Left ventricle myocardium superior (tissue), 1 donor: ENCODE results near the gene LDLRAD4. TPM values are rescaled to one million over a fixed set of nuclear protein-coding genes. Genes with fewer than 3 reads are reported as not detected.
"Not testable (repeated sequence)": the region's sequence is repeated elsewhere in the genome, so short reads cannot be mapped to it uniquely, and the experiment has no call there.

Source experiments
- ATAC-seq: fragments of 200-7000 bp; cut with Tn5 transposase; one replicate; pipeline ENCODE4 v1.9.1; 2020; ENCODE audit warnings: mild to moderate bottlenecking, moderate library complexity
- DNase-seq: peaks from one replicate; pipeline ENCODE4 v3.0.0-alpha.2; 2020
- intact Hi-C: fragments of 100-400 bp; cut with micrococcal nuclease; formaldehyde crosslinking; loops from one replicate; pipeline ENCODE4 v1.11.0; 2022
- total RNA-seq: library from RNA; stranded (reverse); fragmentation: NEBNext Ultra II Directional; extraction: Animal tissue kit (Norgen Biotek cat#: 25700); gene quantifications from one replicate; pipeline ENCODE4 v1.2.1, GENCODE V29; 2021
- donor health status: DM: no; HTN: yes; CAD: no; lungs with severe emphysema.

The LDLRAD4 gene
- total RNA-seq, 1 donor from 2014 or later = 26.0 TPM

DNA sequence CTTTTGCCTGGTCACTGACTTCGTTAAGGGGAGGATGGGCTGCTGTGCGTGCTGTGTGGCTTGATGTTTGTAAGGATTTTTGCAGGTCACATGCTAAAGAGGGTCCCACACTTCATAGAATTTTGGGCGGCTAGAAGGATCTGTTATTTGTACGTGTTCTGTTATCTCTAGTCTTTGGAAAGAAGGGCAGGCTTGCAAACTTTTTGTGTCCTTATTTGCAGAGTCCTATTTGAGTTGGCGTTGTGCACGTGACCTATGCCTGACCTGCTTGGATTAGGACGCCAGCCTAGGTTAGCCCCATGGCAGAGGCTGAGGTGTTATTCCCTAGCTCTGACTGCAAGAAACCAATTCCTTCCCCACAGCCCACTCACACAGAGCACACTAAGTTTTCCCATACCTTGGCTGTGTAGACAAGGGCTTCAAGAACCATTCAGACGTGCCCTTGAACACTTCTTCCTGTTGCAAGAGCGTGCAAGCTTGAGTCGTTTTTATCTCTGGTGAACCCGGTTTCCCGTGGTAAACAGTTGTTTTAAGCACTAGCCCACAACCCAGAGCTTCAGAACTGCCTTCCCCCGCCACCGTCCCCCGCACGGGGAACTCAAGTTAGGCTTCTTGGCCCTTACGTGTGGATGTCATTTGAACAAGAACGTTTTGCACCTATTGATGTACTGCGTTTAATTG lies 94.6 kb downstream of the LDLRAD4 start:
- ATAC-seq (no peak), DNase-seq (no peak)
- intact Hi-C loops = no loop called here

DNA sequence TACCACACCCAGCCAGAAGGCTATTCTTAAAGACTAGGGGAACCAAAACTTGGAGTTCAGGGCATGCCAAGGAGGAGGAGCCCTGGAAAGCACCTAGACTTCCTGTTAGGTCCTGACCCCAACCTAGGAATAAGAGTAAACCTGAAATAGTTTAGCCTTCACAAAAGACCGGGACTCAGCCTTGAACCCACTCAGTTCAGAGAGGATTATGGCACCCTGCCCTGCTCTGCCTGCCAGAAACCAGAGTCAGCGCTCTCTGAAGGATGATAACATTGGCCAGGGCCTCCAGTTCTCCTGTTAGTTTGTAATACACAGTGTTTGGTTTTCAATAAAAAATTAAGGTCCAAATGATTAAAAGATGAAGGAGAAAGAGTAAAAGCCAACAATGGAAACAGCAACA lies 96.4 kb downstream of the LDLRAD4 start:
- DNase-seq = no peak
- no peak for ATAC-seq
- intact Hi-C loops = no loop called here

DNA sequence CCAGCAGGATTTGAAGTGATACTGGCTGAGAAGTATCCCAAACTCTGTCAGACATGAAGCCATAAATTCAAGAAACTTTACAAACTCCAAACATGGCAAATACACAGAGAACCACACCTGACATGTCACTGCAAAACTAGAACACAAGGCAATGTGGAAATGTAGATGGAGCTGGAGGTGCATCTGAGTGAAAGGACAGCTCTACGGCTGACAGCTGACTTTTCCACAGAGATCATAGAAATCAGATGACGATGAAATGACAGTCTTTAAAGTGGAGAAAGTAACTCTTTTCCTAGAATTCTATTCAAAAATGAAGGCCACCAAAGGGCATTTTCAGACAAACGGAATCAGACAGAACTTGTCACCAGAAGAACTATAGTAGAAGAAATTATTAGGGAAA lies 97.5 kb downstream of the LDLRAD4 start:
- DNase-seq (no peak), ATAC-seq (no peak)
- intact Hi-C loops = no loop called here

DNA sequence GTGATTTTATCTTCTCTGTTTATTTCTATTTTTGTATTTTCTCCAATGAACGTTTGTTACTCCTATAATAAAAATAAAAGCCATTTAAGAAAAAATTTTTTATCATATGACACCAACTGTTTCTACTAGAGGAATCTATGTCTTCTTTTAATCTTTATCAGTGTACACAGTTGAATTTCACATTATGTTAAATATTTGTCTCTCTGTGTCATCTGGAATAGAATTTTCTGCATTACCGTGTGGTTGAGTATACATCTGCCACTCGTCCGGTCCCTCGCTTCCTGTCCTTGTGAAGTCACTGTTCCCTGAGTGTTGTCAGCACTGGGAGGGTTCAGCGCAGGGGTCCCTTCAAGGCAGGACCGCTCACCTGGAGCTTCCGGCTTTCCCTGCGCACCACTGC lies 99.2 kb downstream of the LDLRAD4 start:
- no peak for DNase-seq
- no peak for ATAC-seq
- intact Hi-C loops = no loop called here

DNA sequence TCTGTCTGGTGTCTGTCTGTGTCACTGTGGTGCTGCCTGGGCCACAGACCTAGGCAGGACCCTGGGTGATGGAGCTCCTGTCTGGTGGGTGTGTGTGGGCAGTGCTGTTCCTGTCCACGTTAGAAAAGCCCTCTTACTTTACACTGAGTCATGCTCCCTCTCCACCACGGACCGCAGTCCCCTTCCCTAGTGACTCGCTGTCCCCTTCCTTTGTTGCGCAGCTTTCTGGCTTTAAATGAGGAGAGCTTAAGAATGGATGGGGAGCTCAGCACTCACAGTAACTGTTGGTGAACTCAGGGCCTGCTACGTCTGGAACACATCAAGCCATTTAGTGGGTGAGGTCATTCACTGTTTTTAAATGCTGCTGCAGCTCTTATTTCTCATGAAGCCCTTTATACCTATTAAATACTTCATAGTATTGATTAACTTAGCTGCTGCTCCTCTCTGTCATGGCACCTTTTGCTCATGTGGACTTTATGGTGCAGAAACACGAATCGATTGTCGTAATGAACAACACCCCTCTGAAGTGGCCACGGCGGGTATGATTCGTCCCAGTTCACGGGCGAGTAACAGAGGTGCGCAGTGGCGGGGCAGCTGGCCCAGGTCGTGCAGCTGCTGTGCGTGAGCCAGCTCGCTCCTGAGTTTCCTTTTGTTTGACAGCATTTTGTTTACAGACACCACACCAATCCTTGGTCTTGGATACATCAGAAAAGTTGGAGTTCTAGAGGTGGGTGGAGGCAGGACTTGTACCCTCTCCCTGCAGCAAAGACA lies 100.4 kb downstream of the LDLRAD4 start:
- ATAC-seq (peak; percentile 74), DNase-seq (no peak)
- intact Hi-C loops = no loop called here

DNA sequence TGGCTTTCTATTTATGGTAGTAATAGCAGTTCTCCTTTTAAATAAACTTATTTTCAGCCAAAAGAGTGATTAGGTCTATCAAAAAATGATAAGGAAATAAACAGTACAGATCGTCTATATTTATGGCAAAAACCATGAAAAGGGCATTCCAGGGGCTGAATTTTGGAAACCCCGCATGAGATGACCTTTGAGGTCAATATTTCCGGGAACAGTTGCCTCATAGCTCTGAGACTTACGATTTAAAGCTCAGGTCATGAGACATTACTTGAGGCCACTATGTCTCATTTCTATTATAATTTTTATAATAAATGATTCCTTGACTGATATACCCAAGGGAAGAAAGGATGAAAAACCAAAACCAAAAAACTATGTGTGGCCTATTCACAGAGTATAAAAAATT lies 101.1 kb downstream of the LDLRAD4 start:
- no peak for ATAC-seq
- DNase-seq = no peak
- intact Hi-C loops = no loop called here

DNA sequence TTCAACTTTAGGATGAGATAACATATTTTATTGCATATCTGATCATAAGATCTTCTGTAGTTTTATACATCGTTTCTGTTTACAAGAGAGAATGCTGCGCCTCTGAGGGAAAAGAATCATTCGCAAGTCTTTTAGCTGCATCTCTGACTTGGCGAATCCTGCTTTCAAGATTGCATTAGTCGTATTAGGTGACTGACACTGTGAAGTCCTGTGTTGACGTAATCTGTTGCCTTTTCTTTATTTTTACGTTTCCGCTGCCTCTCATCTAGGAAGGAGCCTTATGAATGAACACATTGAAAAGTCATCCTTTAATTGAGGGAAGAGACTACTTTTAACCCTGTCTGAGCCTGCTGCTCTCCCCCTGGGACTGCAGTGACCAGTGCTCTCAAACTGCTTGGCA lies 101.5 kb downstream of the LDLRAD4 start:
- no peak for ATAC-seq
- DNase-seq = no peak
- intact Hi-C loops = no loop called here

DNA sequence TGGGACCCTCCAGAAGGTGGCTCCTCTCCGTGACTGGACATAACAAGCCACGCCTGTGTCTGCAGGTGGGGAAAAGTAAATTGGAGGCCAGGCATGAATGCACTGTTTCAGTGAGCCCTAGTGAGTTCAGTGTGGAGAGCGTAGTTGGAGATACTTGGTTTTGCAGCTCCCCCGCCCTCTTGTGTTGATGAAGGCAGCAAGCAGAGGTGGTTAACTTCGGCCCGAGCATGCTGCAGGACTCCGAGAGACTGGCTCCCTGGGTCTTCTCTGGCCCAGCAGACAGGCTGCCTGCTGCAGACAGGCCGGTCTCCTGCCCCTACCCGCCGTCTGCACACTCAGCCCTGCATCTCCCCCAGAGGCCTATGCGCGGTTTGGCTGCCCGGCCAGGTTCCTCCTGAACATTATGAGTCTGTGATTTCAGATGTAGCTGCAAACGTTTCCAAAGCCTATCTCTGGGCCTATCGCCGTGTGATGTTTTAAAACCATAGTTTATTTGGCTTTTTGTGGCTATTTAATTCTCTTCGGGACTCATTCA lies 102.4 kb downstream of the LDLRAD4 start:
- intact Hi-C loops = no loop called here
- DNase-seq (no peak), ATAC-seq (no peak)

DNA sequence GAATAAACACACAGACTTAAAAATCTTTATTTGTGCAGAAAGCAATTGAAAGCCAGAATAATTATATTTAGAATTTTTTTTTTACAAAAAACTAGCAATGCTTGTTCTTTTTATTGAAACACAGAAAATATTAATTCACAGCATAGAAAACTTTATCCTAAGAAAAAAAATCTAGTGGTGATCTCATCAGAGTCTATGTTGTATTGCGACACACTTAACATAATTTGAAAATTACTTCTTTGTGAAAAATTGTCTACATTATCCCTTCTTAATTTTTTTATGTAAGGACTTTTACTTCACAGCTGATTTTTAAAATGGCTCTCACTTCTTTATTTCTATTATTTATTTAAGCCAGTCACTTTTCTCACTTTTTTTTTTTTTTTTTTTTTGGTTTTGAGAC lies 103.4 kb downstream of the LDLRAD4 start:
- no peak for DNase-seq
- intact Hi-C loops = no loop called here
- ATAC-seq = no peak

DNA sequence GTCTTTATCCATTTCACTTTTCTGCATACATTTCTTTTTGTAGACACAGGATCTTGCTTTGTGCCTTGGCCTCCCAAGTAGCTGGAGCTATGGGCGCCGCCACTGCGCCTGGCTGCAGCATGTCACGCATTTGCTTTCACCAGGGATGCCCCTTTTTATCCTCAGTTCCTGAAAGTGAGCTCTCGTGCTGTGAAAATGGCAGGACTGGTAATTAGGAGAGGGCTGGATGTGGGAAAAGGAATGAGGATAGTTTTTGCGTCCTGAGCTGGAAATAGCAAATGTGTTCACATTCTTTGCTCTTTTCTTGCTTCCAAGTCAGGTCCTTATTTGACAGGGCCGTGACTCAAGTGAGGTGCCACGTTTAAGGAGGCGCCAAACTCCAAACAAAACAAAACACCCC lies 104.6 kb downstream of the LDLRAD4 start:
- no peak for ATAC-seq
- intact Hi-C loops = no loop called here
- no peak for DNase-seq

DNA sequence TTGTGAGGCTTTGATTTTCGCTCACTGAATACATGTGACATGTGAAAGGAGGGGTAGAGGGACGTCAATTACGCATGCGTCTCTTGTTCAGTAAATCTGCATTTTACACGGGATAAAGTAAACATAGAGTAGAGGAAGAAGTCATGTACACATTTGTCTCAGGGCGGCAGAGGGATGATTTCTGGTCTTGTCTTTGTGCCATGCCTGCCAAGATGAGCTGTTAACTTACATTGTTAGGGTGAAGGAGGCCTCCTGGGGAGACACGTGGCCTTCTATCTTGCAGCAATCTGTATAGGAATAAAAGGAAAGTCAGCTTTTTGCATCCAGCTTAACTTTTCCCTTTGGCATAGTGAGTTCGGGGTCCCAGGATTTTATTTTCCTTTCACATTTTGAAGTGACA lies 106.3 kb downstream of the LDLRAD4 start:
- intact Hi-C loops = no loop called here

DNA sequence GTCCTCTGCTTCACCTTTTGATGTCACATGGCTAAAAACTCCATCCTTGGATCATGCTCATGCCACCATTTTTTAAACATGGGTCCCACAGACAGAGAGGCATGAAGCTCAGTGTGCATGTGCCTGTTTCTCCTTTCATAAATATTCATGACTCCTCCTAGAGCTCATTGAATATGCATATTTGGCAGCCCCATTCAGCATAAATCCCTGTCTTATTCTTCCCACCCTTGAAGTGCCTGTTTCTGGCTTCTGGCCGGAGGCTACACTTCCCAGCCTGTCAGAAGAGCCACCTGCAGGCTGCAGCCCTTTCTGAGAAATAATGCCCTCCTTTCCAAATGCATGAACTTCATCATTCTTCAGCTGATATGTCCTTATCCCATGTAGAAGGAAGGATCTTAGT lies 109.7 kb downstream of the LDLRAD4 start:
- no peak for DNase-seq
- intact Hi-C loops = no loop called here
- ATAC-seq = no peak

More for the DNA sequence above, 106.3 kb downstream of the LDLRAD4 start:
- no peak for ATAC-seq
- DNase-seq = no peak

DNA sequence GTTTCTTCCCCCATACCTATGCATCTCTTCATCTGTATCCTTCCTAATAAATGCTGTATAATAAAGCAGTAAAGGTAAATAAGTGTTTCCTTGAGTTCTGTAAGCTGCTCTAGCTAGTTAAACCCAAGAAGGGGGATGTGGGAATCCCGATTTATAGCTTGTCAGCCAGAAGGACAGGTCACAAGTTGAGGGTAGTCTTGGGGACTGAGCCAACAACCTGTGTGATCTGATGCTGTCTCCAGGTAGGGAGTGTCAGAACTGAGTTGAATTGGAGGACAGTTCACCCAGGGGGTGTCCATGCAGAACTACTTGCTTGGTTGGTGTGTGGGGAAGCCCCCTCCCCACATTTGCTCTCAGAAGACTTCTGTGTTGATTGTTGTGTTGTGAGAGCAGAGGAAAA lies 112.4 kb downstream of the LDLRAD4 start:
- DNase-seq (no peak), ATAC-seq (no peak)
- intact Hi-C loops = no loop called here

DNA sequence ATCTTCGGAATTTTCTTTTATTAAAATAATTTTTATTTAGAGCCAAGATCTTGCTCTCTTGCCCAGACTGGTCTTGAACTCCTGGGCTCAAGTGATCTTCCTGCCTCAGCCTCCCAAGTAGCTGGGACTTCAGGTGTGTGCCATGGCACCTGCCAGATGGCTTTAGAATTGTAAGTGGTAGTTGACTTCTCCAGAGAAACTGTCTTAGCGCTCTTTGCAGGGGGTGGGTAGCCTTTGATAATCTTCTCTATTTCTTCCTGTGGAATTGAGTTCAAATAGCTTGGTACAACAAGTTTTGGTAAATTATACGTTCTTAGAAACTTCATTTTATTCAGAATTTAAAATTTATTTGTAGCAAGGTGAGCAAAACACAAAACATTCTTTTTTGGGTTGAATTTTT lies 113.3 kb downstream of the LDLRAD4 start:
- intact Hi-C loops = no loop called here
- ATAC-seq (no peak), DNase-seq (no peak)

DNA sequence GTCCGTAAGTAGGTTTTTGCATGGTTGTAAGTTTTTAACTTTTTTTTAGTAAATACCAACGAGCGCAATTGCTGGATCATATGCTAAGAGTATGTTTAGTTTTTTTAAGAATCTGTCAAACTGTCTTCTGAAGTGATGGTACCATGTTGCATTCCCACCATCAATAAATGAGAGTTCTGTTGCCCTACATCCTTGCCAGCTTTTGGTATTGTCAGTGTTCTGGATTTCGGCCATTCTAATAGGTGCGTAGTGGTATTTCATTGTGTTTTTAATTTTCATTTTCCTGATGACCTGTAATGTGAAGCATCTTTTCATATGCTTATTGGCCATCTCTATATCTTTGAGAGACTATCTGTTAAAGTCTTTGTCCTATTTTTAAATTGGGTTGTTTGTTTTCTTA lies 114.3 kb downstream of the LDLRAD4 start:
- intact Hi-C loops = no loop called here

DNA sequence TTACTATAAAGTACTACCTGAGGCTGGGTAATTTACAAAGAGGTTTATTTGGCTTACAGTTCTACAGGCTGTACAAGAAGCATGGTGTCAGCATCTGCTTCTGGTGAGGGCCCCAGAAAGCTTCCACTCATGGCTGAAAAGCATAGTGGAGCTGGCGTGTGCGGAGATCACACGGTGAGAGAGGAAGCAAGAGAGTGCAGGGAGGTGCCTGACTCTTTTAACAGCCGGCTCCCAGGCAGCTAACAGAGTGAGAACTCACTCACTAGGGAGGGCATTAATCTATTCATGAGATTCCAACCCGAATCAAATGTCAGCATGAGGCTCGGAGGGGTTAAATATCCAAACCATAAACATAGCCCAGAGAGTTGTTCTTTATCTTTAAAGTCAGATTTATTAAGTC lies 117.3 kb downstream of the LDLRAD4 start:
- DNase-seq (no peak), ATAC-seq (no peak)
- intact Hi-C loops = no loop called here

More for the DNA sequence above, 114.3 kb downstream of the LDLRAD4 start:
- DNase-seq = no peak
- no peak for ATAC-seq

DNA sequence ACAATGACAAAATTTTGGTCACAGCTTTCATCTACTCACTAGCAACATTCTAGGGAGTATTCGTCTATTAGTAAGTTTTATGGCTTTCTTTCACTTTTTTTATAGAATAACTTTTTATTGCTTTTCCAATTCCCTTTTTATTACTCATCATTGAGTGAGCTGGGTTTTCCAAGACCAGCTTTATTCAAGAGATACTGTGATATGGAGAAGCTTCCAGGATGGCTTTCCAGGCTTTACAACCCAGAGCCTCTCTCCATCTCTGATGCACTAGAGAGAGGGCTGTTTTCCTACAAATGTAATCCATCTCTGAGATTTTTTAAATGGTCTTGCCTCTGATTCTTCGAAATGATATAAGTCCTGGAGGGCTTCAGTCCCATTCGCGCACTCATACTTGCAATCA lies 118.3 kb downstream of the LDLRAD4 start:
- DNase-seq = no peak
- ATAC-seq = no peak
- intact Hi-C loops = no loop called here

DNA sequence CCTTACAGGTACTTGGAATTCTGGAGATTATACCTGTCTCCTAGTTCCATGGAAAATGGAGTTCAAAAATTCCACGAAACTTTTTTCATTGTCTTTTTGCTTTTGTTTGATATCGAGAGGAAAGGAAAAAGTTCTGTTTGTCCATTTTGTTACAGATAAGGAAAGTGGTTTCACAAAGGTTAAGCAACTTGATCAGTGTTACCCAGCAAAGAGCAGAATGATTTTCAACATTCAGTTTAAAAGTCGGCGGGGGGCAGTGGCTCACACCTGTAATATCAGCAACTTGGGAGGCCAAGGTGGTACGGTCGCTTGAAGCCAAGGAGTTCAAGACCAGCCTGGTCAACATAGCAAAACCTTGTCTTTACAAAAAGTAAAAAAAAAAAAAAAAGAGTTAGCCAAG lies 118.8 kb downstream of the LDLRAD4 start:
- intact Hi-C loops = no loop called here
- DNase-seq = no peak
- ATAC-seq = no peak

DNA sequence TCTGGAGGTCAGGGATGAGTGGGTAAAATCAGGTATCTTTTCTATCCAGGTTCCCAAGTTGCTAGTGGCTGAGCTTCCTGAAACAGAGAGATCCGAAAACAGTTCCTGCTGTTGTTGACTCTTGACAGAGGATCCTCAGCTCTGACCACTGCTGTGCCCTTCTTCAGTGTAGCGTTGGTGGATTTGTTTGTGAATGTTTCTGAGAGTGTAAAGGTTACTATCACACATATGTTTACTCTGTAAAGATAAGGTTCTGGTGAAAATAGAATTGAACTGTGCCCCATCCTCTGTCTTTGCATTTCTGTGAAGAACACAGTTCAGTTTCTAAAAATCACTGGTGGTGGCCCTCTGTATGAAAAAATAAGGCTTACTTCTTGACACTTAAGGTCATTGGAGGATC lies 119.8 kb downstream of the LDLRAD4 start:
- intact Hi-C loops = no loop called here
- ATAC-seq = no peak
- no peak for DNase-seq

DNA sequence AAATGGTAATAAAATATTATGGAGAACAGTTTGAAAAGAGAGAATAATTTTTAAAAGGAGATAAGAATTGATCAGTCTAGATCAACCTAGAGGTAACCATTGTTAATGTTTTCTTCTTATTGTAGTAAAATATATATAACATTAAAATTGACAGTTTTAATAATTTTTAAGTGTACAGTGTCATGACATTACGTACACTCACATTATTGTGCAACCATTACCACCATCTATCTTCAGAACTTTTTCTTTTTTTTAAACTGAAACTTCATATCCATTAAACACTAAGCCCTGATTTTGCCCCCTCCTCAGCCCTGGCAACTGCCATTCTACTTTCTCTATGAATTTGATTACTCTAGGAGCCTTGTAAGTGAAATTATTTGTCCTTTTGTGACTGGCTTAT lies 121.1 kb downstream of the LDLRAD4 start:
- ATAC-seq (no peak), DNase-seq (no peak)
- intact Hi-C loops = no loop called here

DNA sequence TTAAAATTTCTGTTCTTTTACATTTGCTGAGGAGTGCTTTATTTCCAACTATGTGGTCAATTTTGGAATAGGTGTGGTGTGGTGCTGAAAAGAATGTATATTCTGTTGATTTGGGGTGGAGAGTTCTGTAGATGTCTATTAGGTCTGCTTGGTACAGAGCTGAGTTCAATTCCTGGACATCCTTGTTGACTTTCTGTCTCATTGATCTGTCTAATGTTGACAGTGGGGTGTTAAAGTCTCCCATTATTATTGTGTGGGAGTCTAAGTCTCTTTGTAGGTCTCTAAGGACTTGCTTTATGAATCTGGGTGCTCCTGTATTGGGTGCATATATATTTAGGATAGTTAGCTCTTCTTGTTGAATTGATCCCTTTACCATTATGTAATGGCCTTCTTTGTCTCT lies 127.9 kb downstream of the LDLRAD4 start:
- DNase-seq, ATAC-seq, intact Hi-C loops: not testable (repeated sequence)
